Pancreas (tissue), 10 donors: ENCODE data around the gene CXCL10. TPM values are rescaled to one million over a fixed set of nuclear protein-coding genes. Genes with fewer than 3 reads are reported as not detected.
"Not testable (repeated sequence)": the region's sequence is repeated elsewhere in the genome, so short reads cannot be mapped to it uniquely, and the experiment has no call there.

Source experiments
- ATAC-seq, 4 donors: fragments of 200-7000 bp; cut with Tn5 transposase; one replicate each; pipeline versions ENCODE4 v1.8.0 to v1.9.1; 2020; ENCODE audit warnings: mild to moderate bottlenecking in 4 of 4, moderate library complexity in 4 of 4
- DNase-seq, 6 donors: peaks; one replicate each; pipeline ENCODE4 v3.0.0-alpha.2; 2020
- FAIRE-seq: peaks from 2 replicates; lab custom pipeline; 2012; peaks lifted over from hg19 to GRCh38; lab: Jason Lieb, UNC
- H3K27ac ChIP-seq, 4 donors: fragments of 200-600 bp; sonication (generic); 1 replicate in 3 of 4; 2 replicates in 1 of 4; pipeline versions ENCODE4 v1.5.0 to v1.8.0; 2020
- H3K27me3 ChIP-seq, 4 donors: fragments of 200-600 bp; one replicate each; pipeline ENCODE4 v1.8.0; 2021
- H3K36me3 ChIP-seq, 3 donors: fragments of 200-600 bp; sonication (generic) in 1 of 3; one replicate each; pipeline versions ENCODE4 v1.5.0 to v1.8.0; 2020 to 2021
- H3K4me1 ChIP-seq, 3 donors: fragments of 200-600 bp; one replicate each; pipeline ENCODE4 v1.8.0; 2021
- H3K4me3 ChIP-seq, 4 donors: fragments of 200-600 bp; sonication (generic) in 2 of 4; one replicate each; pipeline versions ENCODE4 v1.5.0 to v1.8.0; 2020 to 2021
- H3K9me3 ChIP-seq, 4 donors: fragments of 200-600 bp; one replicate each; pipeline ENCODE4 v1.8.0; 2021
- WGBS, 2 donors: extraction: QIAGEN DNeasy Blood & Tissue Kit; methylation state at CpG; one replicate each; pipeline ENCODE4 v1.1.7; 2013; 5-methylcytosine and 5-hydroxymethylcytosine counted together
- intact Hi-C, 3 donors: fragments of 100-400 bp; cut with DNase I; formaldehyde crosslinking; loops; one replicate each; pipeline versions ENCODE4 v1.11.1 to v1.14.2; 2022
- polyA plus RNA-seq, 2 donors: library from polyadenylated mRNA; stranded (reverse); fragments of 200-250 nt; gene quantifications; one replicate each; pipeline ENCODE4 v1.2.3, GENCODE V29; 2013
- total RNA-seq, 6 donors: library from RNA; stranded (reverse); fragmentation: NEBNext Ultra II Directional in 4 of 6; extraction: Animal tissue kit (Norgen Biotek cat#: 25700) in 4 of 6; gene quantifications; one replicate each; pipeline versions ENCODE4 v1.2.1 to v1.2.4, GENCODE V29; 2021 to 2023
- TF ChIP-seq, protein P1 (sequence below), 4 donors: fragments of 200-600 bp; sonication (generic) in 3 of 4; IDR thresholded peaks; one replicate each; pipeline versions ENCODE4 v1.5.0 to v1.8.0; 2021; ENCODE audit warnings: antibody characterized with exemption in 4 of 4
- donor health status: healthy with polysubstance abuse.
- donor health status: DM: no; HTN: no; CAD: no; lungs with moderate emphysema.
- donor health status: DM: no; HTN: no; CAD: no.
- donor health status: control.
- donor health status: control.
- donor health status: Bipolar disorder and iron deficiency.
- donor health status: DM: yes; HTN: yes; CAD: no.
- donor health status: DM: no; HTN: no; CAD: no.
- donor health status: DM: no; HTN: no; CAD: no.
- donor health status: DM: yes; HTN: yes; CAD: no.

Gene CXCL10
- total and polyA plus RNA-seq, 8 donors, result 0.19 to 1.7 (median 0.38) TPM; not detected in 3

DNA sequence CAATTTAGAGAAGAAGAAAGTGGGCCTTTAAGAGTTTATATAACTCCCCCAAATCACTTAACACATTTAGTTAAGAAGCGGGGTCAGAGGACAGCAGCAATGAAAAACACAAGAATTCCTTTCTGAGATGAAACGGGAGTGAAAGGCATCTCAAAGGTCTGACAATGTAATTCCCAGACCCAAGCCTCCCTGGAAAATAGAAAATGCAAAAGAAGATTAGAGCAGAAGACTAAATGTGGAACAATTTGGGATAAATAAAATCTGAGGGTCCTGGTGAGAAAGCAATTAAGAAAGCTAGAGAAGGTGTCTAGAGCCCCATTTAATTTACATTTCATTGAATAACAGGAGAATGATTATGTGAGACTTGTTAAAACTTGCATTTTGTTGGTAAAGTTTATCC lies 32.1 kb upstream of the CXCL10 start:
- ATAC-seq (no peak), DNase-seq (no peak), FAIRE-seq (no peak)
- Histone ChIP-seq H3K9me3 (no peaks in the 10 kb centered on the region), H3K4me3 (no peak overlapping the region), H3K4me1 (peaks cover 5 to 25% (median 21%) of the 10 kb centered on the region in 3 donors), H3K27ac (no peak overlapping the region), H3K36me3 (no peaks in the 10 kb centered on the region), H3K27me3 (no peaks in the 10 kb centered on the region)
- intact Hi-C loops, result no loop called here
- WGBS, 2 donors, result 79 to 82% methylated on average over 2 of the region's 2 CpGs
- TF ChIP-seq, protein P1, sequence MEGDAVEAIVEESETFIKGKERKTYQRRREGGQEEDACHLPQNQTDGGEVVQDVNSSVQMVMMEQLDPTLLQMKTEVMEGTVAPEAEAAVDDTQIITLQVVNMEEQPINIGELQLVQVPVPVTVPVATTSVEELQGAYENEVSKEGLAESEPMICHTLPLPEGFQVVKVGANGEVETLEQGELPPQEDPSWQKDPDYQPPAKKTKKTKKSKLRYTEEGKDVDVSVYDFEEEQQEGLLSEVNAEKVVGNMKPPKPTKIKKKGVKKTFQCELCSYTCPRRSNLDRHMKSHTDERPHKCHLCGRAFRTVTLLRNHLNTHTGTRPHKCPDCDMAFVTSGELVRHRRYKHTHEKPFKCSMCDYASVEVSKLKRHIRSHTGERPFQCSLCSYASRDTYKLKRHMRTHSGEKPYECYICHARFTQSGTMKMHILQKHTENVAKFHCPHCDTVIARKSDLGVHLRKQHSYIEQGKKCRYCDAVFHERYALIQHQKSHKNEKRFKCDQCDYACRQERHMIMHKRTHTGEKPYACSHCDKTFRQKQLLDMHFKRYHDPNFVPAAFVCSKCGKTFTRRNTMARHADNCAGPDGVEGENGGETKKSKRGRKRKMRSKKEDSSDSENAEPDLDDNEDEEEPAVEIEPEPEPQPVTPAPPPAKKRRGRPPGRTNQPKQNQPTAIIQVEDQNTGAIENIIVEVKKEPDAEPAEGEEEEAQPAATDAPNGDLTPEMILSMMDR (IDR thresholded peaks at IDR 0.05), result no peak

DNA sequence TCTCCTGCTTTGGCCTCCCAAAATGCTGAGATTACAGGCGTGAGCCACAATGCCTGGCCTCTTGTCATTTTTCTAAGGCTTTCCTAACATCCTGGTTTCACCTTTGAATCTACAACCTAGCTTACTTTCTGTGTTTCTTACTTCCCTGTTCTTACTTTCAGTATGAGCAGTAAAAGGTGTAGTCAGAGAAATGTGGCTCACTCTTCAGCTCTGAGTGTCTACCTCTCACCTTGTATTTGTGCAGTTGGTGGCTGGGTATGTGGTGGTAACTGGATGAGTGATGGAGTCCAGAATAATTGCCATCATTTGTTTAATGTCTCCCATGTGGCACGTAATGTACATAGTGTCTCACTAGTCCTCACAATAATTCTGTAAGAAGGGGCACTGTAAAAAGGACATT lies 31.7 kb upstream of the CXCL10 start:
- DNase-seq, result no peak
- Histone ChIP-seq H3K4me1 (peaks cover 4 to 20% (median 17%) of the 10 kb centered on the region in 3 donors), H3K27ac (peak overlapping the region in 2 of 4 donors; percentile 21 to 57), H3K27me3 (no peaks in the 10 kb centered on the region), H3K9me3 (no peaks in the 10 kb centered on the region), H3K4me3 (no peak overlapping the region), H3K36me3 (no peaks in the 10 kb centered on the region)
- FAIRE-seq, result no peak
- TF ChIP-seq, protein P1 (IDR thresholded peaks at IDR 0.05), result no peak
- peak in 2 of 4 donors; percentile 40 to 45 for ATAC-seq
- intact Hi-C loops, result no loop called here
- WGBS, 2 donors, result 69 to 86% methylated on average over 2 of the region's 2 CpGs

DNA sequence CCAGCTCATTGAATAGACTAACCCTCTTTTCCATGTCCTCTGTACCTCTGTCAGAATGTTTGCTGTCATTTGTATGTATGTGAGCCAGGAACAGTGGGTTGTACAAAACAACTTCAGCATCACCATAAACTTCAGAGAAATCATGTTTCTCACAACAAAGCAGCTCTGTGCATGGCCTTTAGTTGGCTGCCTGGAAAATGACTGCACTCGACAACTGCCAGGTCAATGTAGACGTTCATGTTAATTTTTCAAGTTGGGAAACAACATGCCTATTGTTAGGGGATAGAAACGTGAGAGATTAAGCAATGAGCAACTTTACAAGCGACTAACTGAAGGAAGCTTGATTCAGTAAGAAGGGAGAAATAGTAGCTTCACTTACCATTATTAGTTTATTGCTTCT lies 30.4 kb upstream of the CXCL10 start:
- intact Hi-C loops, result no loop called here
- no peak for FAIRE-seq

DNA sequence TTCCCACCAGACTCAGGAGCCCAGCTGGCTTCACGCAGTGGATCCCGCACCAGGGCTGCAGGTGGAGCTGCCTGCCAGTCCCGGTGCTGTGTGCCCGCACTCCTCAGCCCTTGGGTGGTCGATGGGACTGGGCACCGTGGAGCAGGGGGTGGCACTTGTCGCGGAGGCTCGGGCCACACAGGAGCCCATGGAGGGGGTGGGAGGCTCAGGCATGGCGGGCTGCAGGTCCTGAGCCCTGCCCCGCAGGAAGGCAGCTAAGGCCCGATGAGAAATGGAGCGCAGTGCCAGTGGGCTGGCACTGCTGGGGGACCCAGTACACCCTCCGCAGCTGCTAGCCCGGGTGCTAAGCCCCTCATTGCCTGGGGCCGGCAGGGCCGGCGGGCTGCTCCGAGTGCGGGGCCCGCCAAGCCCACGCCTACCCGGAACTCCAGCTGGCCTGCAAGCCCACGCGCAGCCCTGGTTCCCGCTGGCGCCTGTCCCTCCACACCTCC lies 27.3 kb upstream of the CXCL10 start:
- FAIRE-seq, intact Hi-C loops, H3K36me3 ChIP-seq, H3K4me1 ChIP-seq, H3K9me3 ChIP-seq, ATAC-seq, H3K27me3 ChIP-seq, H3K27ac ChIP-seq, H3K4me3 ChIP-seq: not testable (repeated sequence)
- DNase-seq, result peak in 1 of 6 donors; percentile 34
- 89 to 93% methylated on average over 26 to 27 of the region's 27 CpGs for WGBS, 2 donors

More for the DNA sequence above, 30.4 kb upstream of the CXCL10 start:
- Histone ChIP-seq H3K27ac (peak overlapping the region in 2 of 4 donors; percentile 1 to 57), H3K27me3 (no peaks in the 10 kb centered on the region), H3K9me3 (no peaks in the 10 kb centered on the region), H3K4me1 (peaks cover 0 to 8% (median 4%) of the 10 kb centered on the region in 3 donors), H3K36me3 (no peaks in the 10 kb centered on the region), H3K4me3 (no peak overlapping the region)
- no peak for DNase-seq
- WGBS, 2 donors, result 36 to 46% methylated on average over 4 of the region's 4 CpGs
- TF ChIP-seq, protein P1 (IDR thresholded peaks at IDR 0.05), result no peak
- peak in 2 of 4 donors; percentile 68 to 80 for ATAC-seq

DNA sequence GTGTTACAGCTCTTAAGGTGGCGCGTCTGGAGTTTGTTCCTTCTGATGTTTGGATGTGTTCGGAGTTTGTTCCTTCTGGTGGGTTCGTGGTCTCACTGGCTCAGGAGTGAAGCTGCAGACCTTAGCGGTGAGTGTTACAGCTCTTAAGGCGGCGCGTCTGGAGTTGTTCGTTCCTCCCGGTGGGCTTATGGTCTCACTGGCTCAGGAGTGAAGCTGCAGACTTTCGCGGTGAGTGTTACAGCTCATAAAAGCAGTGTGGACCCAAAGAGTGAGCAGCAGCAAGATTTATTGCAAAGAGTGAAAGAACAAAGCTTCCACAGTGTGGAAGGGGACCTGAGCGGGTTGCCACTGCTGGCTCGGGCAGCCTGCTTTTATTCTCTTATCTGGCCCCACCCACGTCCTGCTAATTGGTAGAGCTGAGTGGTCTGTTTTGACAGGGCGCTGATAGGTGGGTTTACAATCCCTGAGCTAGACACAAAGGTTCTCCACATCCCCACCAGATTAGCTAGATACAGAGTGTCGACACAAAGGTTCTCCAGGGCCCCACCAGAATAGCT lies 26.6 kb upstream of the CXCL10 start:
- ATAC-seq, H3K27ac ChIP-seq, H3K9me3 ChIP-seq, DNase-seq, H3K4me3 ChIP-seq, H3K36me3 ChIP-seq, intact Hi-C loops, H3K27me3 ChIP-seq, FAIRE-seq, H3K4me1 ChIP-seq: not testable (repeated sequence)
- WGBS, 2 donors, result 90% methylated on average over 15 of the region's 17 CpGs

DNA sequence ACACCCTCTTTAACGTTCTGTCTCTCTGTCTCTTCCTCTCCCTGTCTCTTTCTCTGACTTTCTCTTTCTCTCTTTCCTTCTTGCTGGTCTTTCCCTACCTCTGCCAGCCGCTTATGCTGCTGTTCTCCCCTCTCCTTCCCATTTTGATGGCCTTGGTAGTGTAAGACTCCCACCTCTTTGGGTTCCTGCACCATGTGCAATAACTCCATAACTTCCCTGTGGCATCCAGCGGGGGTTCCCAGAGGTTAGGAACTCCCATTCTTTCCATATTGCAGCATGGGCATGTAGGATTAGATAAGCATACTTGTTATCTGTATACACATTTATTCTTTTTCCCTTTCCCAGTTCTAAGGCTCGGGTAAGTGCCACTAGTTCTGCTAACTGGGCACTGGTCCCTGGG lies 21.4 kb upstream of the CXCL10 start:
- H3K4me3 ChIP-seq, H3K27ac ChIP-seq, intact Hi-C loops, H3K27me3 ChIP-seq, FAIRE-seq, ATAC-seq, H3K4me1 ChIP-seq, H3K9me3 ChIP-seq, DNase-seq, H3K36me3 ChIP-seq: not testable (repeated sequence)
- WGBS, 2 donors, result 72 to 79% methylated on average over 4 of the region's 4 CpGs

DNA sequence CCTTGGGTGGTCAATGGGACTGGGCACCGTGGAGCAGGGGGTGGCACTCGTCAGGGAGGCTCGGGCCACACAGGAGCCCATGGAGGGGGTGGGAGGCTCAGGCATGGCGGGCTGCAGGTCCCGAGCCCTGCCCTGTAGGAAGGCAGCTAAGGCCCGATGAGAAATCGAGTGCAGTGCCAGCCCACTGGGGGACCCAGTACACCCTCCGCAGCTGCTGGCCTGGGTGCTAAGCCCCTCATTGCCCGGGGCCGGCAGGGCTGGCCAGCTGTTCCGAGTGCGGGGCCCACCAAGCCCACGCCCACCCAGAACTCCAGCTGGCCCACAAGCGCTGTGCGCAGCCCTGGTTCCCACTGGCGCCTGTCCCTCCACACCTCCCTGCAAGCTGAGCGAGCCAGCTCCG lies 20.0 kb upstream of the CXCL10 start:
- FAIRE-seq, intact Hi-C loops, H3K36me3 ChIP-seq, H3K4me3 ChIP-seq, H3K4me1 ChIP-seq, H3K27ac ChIP-seq, H3K9me3 ChIP-seq, ATAC-seq, H3K27me3 ChIP-seq: not testable (repeated sequence)
- 95 to 99% methylated on average over 13 to 18 of the region's 18 CpGs for WGBS, 2 donors
- peak in 1 of 6 donors; percentile 46 for DNase-seq

DNA sequence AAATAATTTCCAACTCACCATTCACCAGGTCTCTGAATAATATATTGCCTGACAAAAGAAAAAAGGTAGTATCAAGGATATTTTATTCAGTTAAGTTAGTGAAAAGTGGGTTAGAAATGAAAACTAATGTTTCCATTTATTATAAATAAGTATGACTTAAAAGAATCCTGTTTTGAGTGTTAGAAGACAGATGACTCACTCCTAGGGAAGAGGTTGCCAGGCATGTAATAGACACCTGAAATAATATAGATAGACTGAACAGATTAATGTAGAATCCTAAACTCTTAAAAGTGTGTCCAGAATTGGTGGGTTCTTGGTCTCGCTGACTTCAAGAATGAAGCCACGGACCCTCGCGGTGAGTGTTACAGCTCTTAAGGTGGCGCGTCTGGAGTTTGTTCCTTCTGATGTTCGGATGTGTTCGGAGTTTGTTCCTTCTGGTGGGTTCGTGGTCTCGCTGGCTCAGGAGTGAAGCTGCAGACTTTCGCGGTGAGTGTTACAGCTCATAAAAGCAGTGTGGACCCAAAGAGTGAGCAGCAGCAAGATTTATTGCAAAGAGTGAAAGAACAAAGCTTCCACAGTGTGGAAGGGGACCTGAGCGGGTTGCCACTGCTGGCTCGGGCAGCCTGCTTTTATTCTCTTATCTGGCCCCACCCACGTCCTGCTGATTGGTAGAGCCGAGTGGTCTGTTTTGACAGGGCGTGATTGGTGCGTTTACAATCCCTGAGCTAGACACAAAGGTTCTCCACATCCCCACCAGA lies 19.1 kb upstream of the CXCL10 start:
- H3K27me3 ChIP-seq, H3K27ac ChIP-seq, H3K4me1 ChIP-seq, intact Hi-C loops, H3K4me3 ChIP-seq, H3K9me3 ChIP-seq, H3K36me3 ChIP-seq, FAIRE-seq, DNase-seq, ATAC-seq: not testable (repeated sequence)
- 87 to 89% methylated on average over 16 of the region's 18 CpGs for WGBS, 2 donors
